Cardiac muscle cell (in vitro differentiated cells and primary cell): ENCODE data around the gene CALHM3. TPM values are rescaled to one million over a fixed set of nuclear protein-coding genes. Genes with fewer than 3 reads are reported as not detected.

ENCODE experiments used
- DNase-seq, 2 donors: peaks; one replicate each; pipeline versions ENCODE4 v3.0.0 to v3.0.0-alpha.2; 2010 to 2017; ENCODE audit warnings: low read depth in 1 of 2, low spot score in 1 of 2
- H3K27ac ChIP-seq: fragments of 200-600 bp; sonication (generic); 2 replicates; pipeline ENCODE4 v1.5.1; 2016
- H3K27me3 ChIP-seq: fragments of 200-600 bp; sonication (generic); 2 replicates; pipeline ENCODE4 v1.6.0; 2016; ENCODE audit warnings: control low read depth
- H3K36me3 ChIP-seq: fragments of 200-600 bp; sonication (generic); 2 replicates; pipeline ENCODE4 v1.5.1; 2016; ENCODE audit warnings: control low read depth
- H3K4me1 ChIP-seq: fragments of 200-600 bp; sonication (generic); 2 replicates; pipeline ENCODE4 v1.8.1; 2017; ENCODE audit warnings: low read depth, mild to moderate bottlenecking, mixed run types
- H3K4me3 ChIP-seq: fragments of 200-600 bp; sonication (generic); 2 replicates; pipeline ENCODE4 v1.5.1; 2016; ENCODE audit warnings: mild to moderate bottlenecking
- H3K9me3 ChIP-seq: fragments of 200-600 bp; sonication (generic); 2 replicates; pipeline ENCODE4 v1.5.1; 2017; ENCODE audit warnings: low read depth, mild to moderate bottlenecking, control low read depth
- CTCF ChIP-seq: IDR thresholded peaks from 2 replicates; pipeline ENCODE4 v1.5.1; 2012; ENCODE audit warnings: low read depth, mild to moderate bottlenecking, low read length
- polyA plus RNA-seq: library from polyadenylated mRNA; unstranded; fragments of >200 nt; fragmentation: Nextera tagmentation; extraction: Ambion mirVana; gene quantifications from 2 replicates; pipeline ENCODE4 v1.2.1, GENCODE V29; 2016
- total RNA-seq: library from RNA; depleted of rRNA; stranded (reverse); fragments of >200 nt; gene quantifications from 2 replicates; pipeline ENCODE4 v1.2.3, GENCODE V29; 2016

The CALHM3 gene
- total and polyA plus RNA-seq, 2 experiments from 2014 or later, result not detected

- no peak for DNase-seq
- H3K9me3 ChIP-seq, result no peaks in the 10 kb centered on the region
- H3K4me1 ChIP-seq, result no peaks in the 10 kb centered on the region
- H3K27ac ChIP-seq, result no peak overlapping the region
- TF ChIP-seq CTCF, result no peak
- H3K36me3 ChIP-seq, result peaks cover 47% of the 10 kb centered on the region
- H3K27me3 ChIP-seq, result no peaks in the 10 kb centered on the region
- no peak overlapping the region for H3K4me3 ChIP-seq
Measured at GRCh38 chr10:103431902-103432301, 47.1 kb downstream of the CALHM3 start.

GRCh38 chr10:103429647-103430046 lies 49.4 kb downstream of the CALHM3 start:
- Histone ChIP-seq H3K9me3 (no peaks in the 10 kb centered on the region), H3K4me3 (no peak overlapping the region), H3K36me3 (peaks cover 47% of the 10 kb centered on the region), H3K27me3 (no peaks in the 10 kb centered on the region), H3K4me1 (no peaks in the 10 kb centered on the region), H3K27ac (no peak overlapping the region)
- no peak for DNase-seq
- no peak for TF ChIP-seq CTCF

- H3K4me1 ChIP-seq, result no peaks in the 10 kb centered on the region
- no peaks in the 10 kb centered on the region for H3K9me3 ChIP-seq
- DNase-seq, result no peak
- no peak overlapping the region for H3K4me3 ChIP-seq
- H3K36me3 ChIP-seq, result peaks cover 52% of the 10 kb centered on the region
- no peak for TF ChIP-seq CTCF
- H3K27ac ChIP-seq, result no peak overlapping the region
- no peaks in the 10 kb centered on the region for H3K27me3 ChIP-seq
Measured at GRCh38 chr10:103428989-103429643, 49.9 kb downstream of the CALHM3 start.

GRCh38 chr10:103427866-103428265 lies 51.2 kb downstream of the CALHM3 start:
- H3K4me3 ChIP-seq, result no peak overlapping the region
- H3K36me3 ChIP-seq, result peaks cover 57% of the 10 kb centered on the region
- no peaks in the 10 kb centered on the region for H3K9me3 ChIP-seq
- no peak for TF ChIP-seq CTCF
- no peaks in the 10 kb centered on the region for H3K27me3 ChIP-seq
- DNase-seq, result no peak
- no peak overlapping the region for H3K27ac ChIP-seq
- no peaks in the 10 kb centered on the region for H3K4me1 ChIP-seq

- no peaks in the 10 kb centered on the region for H3K27me3 ChIP-seq
- peaks cover 63% of the 10 kb centered on the region for H3K36me3 ChIP-seq
- no peak for DNase-seq
- no peak overlapping the region for H3K27ac ChIP-seq
- H3K4me1 ChIP-seq, result no peaks in the 10 kb centered on the region
- no peak for TF ChIP-seq CTCF
- no peak overlapping the region for H3K4me3 ChIP-seq
- no peaks in the 10 kb centered on the region for H3K9me3 ChIP-seq
Measured at GRCh38 chr10:103423748-103424147, 55.3 kb downstream of the CALHM3 start.

Other genes with a start within 250 kb of the CALHM3 start
- not detected in 2 replicates for gene RPEL1, start 233.4 kb downstream of the CALHM3 start, total RNA-seq
- gene RPEL1, start 233.4 kb downstream of the CALHM3 start, polyA plus RNA-seq, result not detected in 2 replicates
- 1.1 and 1.3 TPM in 2 replicates for gene INA, start 202.1 kb downstream of the CALHM3 start, total RNA-seq
- 0.42 and 1.8 TPM in 2 replicates for gene INA, start 202.1 kb downstream of the CALHM3 start, polyA plus RNA-seq
- 11.5 and 21.4 TPM in 2 replicates for gene PCGF6, start 128.1 kb downstream of the CALHM3 start, total RNA-seq
- gene PCGF6, start 128.1 kb downstream of the CALHM3 start, polyA plus RNA-seq, result 14.7 and 20.6 TPM in 2 replicates
- gene TAF5, start 111.3 kb downstream of the CALHM3 start, total RNA-seq, result 4.7 and 7.1 TPM in 2 replicates
- gene TAF5, start 111.3 kb downstream of the CALHM3 start, polyA plus RNA-seq, result 4.6 TPM in 2 replicates
- 81.4 and 282 TPM in 2 replicates for gene ATP5MK, start 82.8 kb downstream of the CALHM3 start, total RNA-seq
- 663 and 909 TPM in 2 replicates for gene ATP5MK, start 82.8 kb downstream of the CALHM3 start, polyA plus RNA-seq
- gene PDCD11, start 82.6 kb downstream of the CALHM3 start, total RNA-seq, result 20.4 and 30.3 TPM in 2 replicates
- gene PDCD11, start 82.6 kb downstream of the CALHM3 start, polyA plus RNA-seq, result 17.9 and 20.1 TPM in 2 replicates
- 0.95 and 3.7 TPM in 2 replicates for gene CALHM2, start 26.9 kb downstream of the CALHM3 start, total RNA-seq
- gene CALHM2, start 26.9 kb downstream of the CALHM3 start, polyA plus RNA-seq, result 1.1 TPM in 2 replicates
- gene CALHM1, start 20.3 kb downstream of the CALHM3 start, total RNA-seq, result 0.11 TPM in 1 of 2 replicates, not detected in the other
- not detected in 2 replicates for gene CALHM1, start 20.3 kb downstream of the CALHM3 start, polyA plus RNA-seq
- 2.3 and 2.7 TPM in 2 replicates for gene NEURL1, start 14.5 kb upstream of the CALHM3 start, total RNA-seq
- 1.4 and 3.5 TPM in 2 replicates for gene NEURL1, start 14.5 kb upstream of the CALHM3 start, polyA plus RNA-seq